GM19035 (cell line): Measurements from ENCODE around the gene MSLN.
A peak's percentile ranks its signal among the peaks of the same experiment; 100 is the strongest.
"Not testable (repeated sequence)": the region's sequence is repeated elsewhere in the genome, so short reads cannot be mapped to it uniquely, and the experiment has no call there.

Experiments
- ATAC-seq: cut with Tn5 transposase; IDR thresholded peaks from one replicate; pipeline ENCODE4 v1.9.1; 2021; ENCODE audit not compliant: unreplicated experiment

Gene MSLN

GRCh38 chr16:734208-734980, 26.1 kb upstream of the MSLN start:
- no peak for ATAC-seq

GRCh38 chr16:734981-735881, 25.3 kb upstream of the MSLN start:
- no peak for ATAC-seq

GRCh38 chr16:735982-736453, 24.5 kb upstream of the MSLN start:
- ATAC-seq: peak; percentile 34

- no peak for ATAC-seq
Measured at GRCh38 chr16:736936-737481, 23.5 kb upstream of the MSLN start.

- ATAC-seq: no peak
Measured at GRCh38 chr16:739560-740458, 20.7 kb upstream of the MSLN start.

- ATAC-seq: no peak
Measured at GRCh38 chr16:740459-740763, 20.1 kb upstream of the MSLN start.

- peak; percentile 72 for ATAC-seq
Measured at GRCh38 chr16:740764-741505, 19.6 kb upstream of the MSLN start, which contains the start of gene CIAO3. Gene CIAO3 (minus strand): TSS chr16:740997. CDS start chr16:740985, 12 bp downstream.

- no peak for ATAC-seq
Measured at GRCh38 chr16:741986-742629, 18.4 kb upstream of the MSLN start.

GRCh38 chr16:742894-743293, 17.6 kb upstream of the MSLN start:
- ATAC-seq: not testable (repeated sequence)

- ATAC-seq: no peak
Measured at GRCh38 chr16:743794-744500, 16.6 kb upstream of the MSLN start.

- ATAC-seq: no peak
Measured at GRCh38 chr16:745739-746138, 14.8 kb upstream of the MSLN start.

GRCh38 chr16:746637-747036, 13.9 kb upstream of the MSLN start:
- ATAC-seq: no peak

GRCh38 chr16:747978-748746, 12.4 kb upstream of the MSLN start:
- ATAC-seq: no peak

GRCh38 chr16:749010-749409, 11.5 kb upstream of the MSLN start:
- ATAC-seq: no peak

GRCh38 chr16:750485-750884, 10.0 kb upstream of the MSLN start:
- ATAC-seq: no peak

GRCh38 chr16:751152-752006, 9.2 kb upstream of the MSLN start:
- ATAC-seq: no peak

- ATAC-seq: no peak
Measured at GRCh38 chr16:752007-752312, 8.6 kb upstream of the MSLN start.
